CD4-positive, alpha-beta T cell (primary cell): Measurements from ENCODE around the gene SEMA3F. TPM values are rescaled to one million over a fixed set of nuclear protein-coding genes. Genes with fewer than 3 reads are reported as not detected.

ENCODE experiments used
- ATAC-seq: fragments of 200-7000 bp; cut with Tn5 transposase; one replicate; pipeline ENCODE4 v1.10.0; 2022; ENCODE audit warnings: mild to moderate bottlenecking; ENCODE audit not compliant: poor library complexity
- CTCF ChIA-PET: fragments of 350-600 bp; sonication (Branson Sonifier 250); formaldehyde crosslinking; loops from one replicate; lab custom pipeline; 2021; ENCODE audit warnings: antibody characterized with exemption, inconsistent platforms; lab: Charles Lee
- POLR2A ChIA-PET: fragments of 350-600 bp; sonication (Branson Sonifier 250); formaldehyde crosslinking; loops from one replicate; lab custom pipeline; 2021; ENCODE audit warnings: antibody characterized with exemption, inconsistent platforms; lab: Charles Lee
- DNase-seq, 14 experiments: peaks; one replicate each; pipeline ENCODE4 v3.0.0-alpha.2; 2013 to 2020; ENCODE audit warnings: mixed read lengths in 2 of 14
- H3K27ac ChIP-seq, 2 donors: one replicate each; pipeline versions ENCODE4 v1.5.1 to v1.7.0; 2013; ENCODE audit warnings: low read length in 2 of 2, low read depth in 1 of 2, mild to moderate bottlenecking in 1 of 2
- H3K27me3 ChIP-seq, 2 experiments: 1 replicate in 1 of 2; 2 replicates in 1 of 2; pipeline versions ENCODE4 v1.6.1 to v1.7.0; 2013; ENCODE audit warnings: low read length in 2 of 2, control low read depth in 1 of 2, mild to moderate bottlenecking in 1 of 2, moderate library complexity in 1 of 2; ENCODE audit not compliant: insufficient read depth in 2 of 2, control insufficient read depth in 1 of 2
- H3K36me3 ChIP-seq: one replicate; pipeline ENCODE4 v1.6.1; 2013; ENCODE audit warnings: low read length, control low read depth; ENCODE audit not compliant: insufficient read depth
- H3K4me1 ChIP-seq: one replicate; pipeline ENCODE4 v1.6.1; 2013; ENCODE audit warnings: low read length, control low read depth; ENCODE audit not compliant: insufficient read depth
- H3K4me3 ChIP-seq: one replicate; pipeline ENCODE4 v1.5.1; 2013; ENCODE audit warnings: mild to moderate bottlenecking, low read length, moderate library complexity
- H3K9me3 ChIP-seq, 2 experiments: 1 replicate in 1 of 2; 2 replicates in 1 of 2; pipeline versions ENCODE4 v1.6.1 to v1.7.0; 2013; ENCODE audit warnings: low read length in 2 of 2, mild to moderate bottlenecking in 2 of 2, control low read depth in 1 of 2, moderate library complexity in 1 of 2; ENCODE audit not compliant: control insufficient read depth in 1 of 2, insufficient read depth in 1 of 2
- H3K27ac Mint-ChIP-seq: one replicate; pipeline ENCODE4 v1.8.0; 2020; ENCODE audit warnings: mixed read lengths
- H3K27me3 Mint-ChIP-seq: one replicate; pipeline ENCODE4 v1.8.0; 2021; ENCODE audit warnings: mixed read lengths
- H3K36me3 Mint-ChIP-seq: one replicate; pipeline ENCODE4 v1.8.0; 2021; ENCODE audit warnings: low read depth, mixed read lengths
- H3K4me1 Mint-ChIP-seq: one replicate; pipeline ENCODE4 v1.8.0; 2021; ENCODE audit warnings: low read depth, mixed read lengths
- H3K4me3 Mint-ChIP-seq: one replicate; pipeline ENCODE4 v1.8.0; 2020; ENCODE audit warnings: mild to moderate bottlenecking, mixed read lengths
- H3K9me3 Mint-ChIP-seq: one replicate; pipeline ENCODE4 v1.8.0; 2020; ENCODE audit warnings: mixed read lengths
- CTCF ChIP-seq: fragments of 200-600 bp; IDR thresholded peaks from one replicate; pipeline ENCODE4 v1.8.0; 2022; ENCODE audit warnings: antibody characterized with exemption, mild to moderate bottlenecking
- intact Hi-C, 2 experiments: fragments of 100-400 bp; cut with DNase I in 1 of 2; cut with micrococcal nuclease in 1 of 2; formaldehyde crosslinking; loops; one replicate each; pipeline versions ENCODE4 v1.15.1 to v1.9.0; 2023 to 2025; cut with DNase I, micrococcal nuclease
- total RNA-seq, 174 experiments: library from RNA in 2 of 174; stranded (reverse) in 2 of 174; gene quantifications; one replicate each; pipeline ENCODE4 v1.2.3 and lab custom pipeline; 2021 to 2026

Gene SEMA3F
- total RNA-seq, 2 experiments from 2014 or later, result 0.22 to 1.1 TPM

GRCh38 chr3:50117120-50117519 lies 38.0 kb upstream of the SEMA3F start:
- H3K27me3 Mint-ChIP-seq, result no peaks in the 10 kb centered on the region
- peaks cover 89% of the 10 kb centered on the region for H3K36me3 Mint-ChIP-seq
- no peak overlapping the region for H3K4me3 Mint-ChIP-seq
- Histone ChIP-seq H3K27me3 (no peaks in the 10 kb centered on the region), H3K36me3 (peaks cover 84% of the 10 kb centered on the region), H3K4me1 (peaks cover 7% of the 10 kb centered on the region), H3K27ac (no peak overlapping the region), H3K4me3 (no peak overlapping the region), H3K9me3 (no peaks in the 10 kb centered on the region)
- DNase-seq, result no peak
- no peak for TF ChIP-seq CTCF
- H3K27ac Mint-ChIP-seq, result no peak overlapping the region
- peaks cover 6% of the 10 kb centered on the region for H3K4me1 Mint-ChIP-seq
- ATAC-seq, result no peak
- POLR2A ChIA-PET, result no interaction called here
- CTCF ChIA-PET, result interaction anchor here (0.7 kb wide), 1 partner anchor 43 kb away, joined by 3 read pairs; no protein-coding TSS in a partner anchor
- H3K9me3 Mint-ChIP-seq, result no peaks in the 10 kb centered on the region
- intact Hi-C loops, result no loop called here

- DNase-seq (no peak), ATAC-seq (no peak)
- Histone ChIP-seq H3K9me3 (no peaks in the 10 kb centered on the region), H3K36me3 (peaks cover 73% of the 10 kb centered on the region), H3K27ac (no peak overlapping the region), H3K4me1 (peaks cover 7% of the 10 kb centered on the region), H3K27me3 (no peaks in the 10 kb centered on the region), H3K4me3 (no peak overlapping the region)
- no peaks in the 10 kb centered on the region for H3K9me3 Mint-ChIP-seq
- intact Hi-C loops, result no loop called here
- TF ChIP-seq CTCF, result no peak
- ChIA-PET CTCF (no interaction called here), POLR2A (no interaction called here)
- H3K36me3 Mint-ChIP-seq, result peaks cover 79% of the 10 kb centered on the region
- no peak overlapping the region for H3K4me3 Mint-ChIP-seq
- no peak overlapping the region for H3K27ac Mint-ChIP-seq
- peaks cover 6% of the 10 kb centered on the region for H3K4me1 Mint-ChIP-seq
- H3K27me3 Mint-ChIP-seq, result no peaks in the 10 kb centered on the region
These were observed 36.9 kb upstream of the SEMA3F start for GRCh38 chr3:50118237-50118636.

- H3K36me3 Mint-ChIP-seq, result peaks cover 65% of the 10 kb centered on the region
- no peak for TF ChIP-seq CTCF
- Histone ChIP-seq H3K27ac (no peak overlapping the region), H3K27me3 (no peaks in the 10 kb centered on the region), H3K4me1 (peaks cover 7% of the 10 kb centered on the region), H3K4me3 (no peak overlapping the region), H3K9me3 (no peaks in the 10 kb centered on the region), H3K36me3 (peaks cover 58% of the 10 kb centered on the region)
- H3K4me3 Mint-ChIP-seq, result no peak overlapping the region
- ATAC-seq (no peak), DNase-seq (no peak)
- intact Hi-C loops, result loop anchor here in 1 of 2 experiments (2.0 kb wide), 2 partner anchors 69 to 107 kb away; no protein-coding TSS in a partner anchor
- H3K27me3 Mint-ChIP-seq, result no peaks in the 10 kb centered on the region
- peaks cover 6% of the 10 kb centered on the region for H3K4me1 Mint-ChIP-seq
- ChIA-PET CTCF (interaction anchor here (0.6 kb wide), 1 partner anchor 26 kb away, joined by 3 read pairs; no protein-coding TSS in a partner anchor), POLR2A (no interaction called here)
- no peak overlapping the region for H3K27ac Mint-ChIP-seq
- H3K9me3 Mint-ChIP-seq, result no peaks in the 10 kb centered on the region
These were observed 35.3 kb upstream of the SEMA3F start for GRCh38 chr3:50119786-50120185.
